GM12878 (cell line): ENCODE results near the gene CRYZL1. TPM values are rescaled to one million over a fixed set of nuclear protein-coding genes. Genes with fewer than 3 reads are reported as not detected.

Experiments
- ATAC-seq: fragments of 200-7000 bp; cut with Tn5 transposase; 3 replicates; pipeline ENCODE4 v1.9.1; 2020; ENCODE audit warnings: mild to moderate bottlenecking, moderate library complexity
- BruUV-seq: library from RNA; stranded (reverse); fragments of 400-500 nt; replicated peaks from 2 replicates; lab custom pipeline; 2021; lab: Mats Ljungman, UMichigan
- CTCF ChIA-PET: fragments of 300-600 bp; sonication (Branson Sonifier 250); formaldehyde crosslinking; extraction: SDS; loops from one replicate; lab custom pipeline; 2021; ENCODE audit warnings: inconsistent platforms; lab: Yijun Ruan, JAX
- POLR2A ChIA-PET: fragments of 350-600 bp; formaldehyde crosslinking; extraction: SDS; loops from one replicate; lab custom pipeline; 2021; ENCODE audit warnings: inconsistent platforms; lab: Charles Lee
- RAD21 ChIA-PET: fragments of 300-600 bp; sonication (Branson Sonifier 250); formaldehyde crosslinking; loops from one replicate; lab custom pipeline; 2023; ENCODE audit warnings: antibody characterized with exemption; ENCODE audit not compliant: unreplicated experiment; lab: Charles Lee
- SMC1A ChIA-PET: fragments of 300-600 bp; sonication (Branson Sonifier 250); formaldehyde crosslinking; loops from one replicate; lab custom pipeline; 2023; ENCODE audit not compliant: unreplicated experiment, uncharacterized antibody; lab: Charles Lee
- DNase-seq: peaks from one replicate; pipeline ENCODE4 v3.0.0-alpha.2; 2011; ENCODE audit warnings: low read depth, low spot score
- FAIRE-seq: peaks from 3 replicates; lab custom pipeline; 2011; peaks lifted over from hg19 to GRCh38; lab: Jason Lieb, UNC
- H2AFZ ChIP-seq: 2 replicates; pipeline ENCODE4 v1.6.0; 2011; ENCODE audit warnings: low read depth, low read length, control low read depth; ENCODE audit not compliant: control insufficient read depth
- H3K27ac ChIP-seq: 2 replicates; pipeline ENCODE4 v1.5.1; 2011; ENCODE audit warnings: control low read depth; ENCODE audit not compliant: control insufficient read depth, insufficient read depth
- H3K27me3 ChIP-seq, 2 experiments: replicated peaks in 1 of 2; 2 replicates each; pipeline versions ENCODE4 v1.6.0 to v1.6.1; 2011; ENCODE audit warnings: low read length in 1 of 2; ENCODE audit not compliant: control insufficient read depth in 2 of 2, insufficient read depth in 2 of 2
- H3K36me3 ChIP-seq, 2 experiments: 2 replicates each; pipeline ENCODE4 v1.5.1; 2011; ENCODE audit warnings: low read length in 1 of 2; ENCODE audit not compliant: control insufficient read depth in 2 of 2, insufficient read depth in 2 of 2
- H3K4me1 ChIP-seq: 2 replicates; pipeline ENCODE4 v1.6.1; 2011; ENCODE audit warnings: mild to moderate bottlenecking, low read length, moderate library complexity, mixed read lengths; ENCODE audit not compliant: control insufficient read depth, insufficient read depth
- H3K4me2 ChIP-seq: 2 replicates; pipeline ENCODE4 v1.6.0; 2011; ENCODE audit warnings: control low read depth; ENCODE audit not compliant: control insufficient read depth, insufficient read depth
- H3K4me3 ChIP-seq: fragments of 200-600 bp; sonication (generic); 2 replicates; pipeline ENCODE4 v1.5.1; 2016
- H3K79me2 ChIP-seq: 2 replicates; pipeline ENCODE4 v1.6.0; 2011; ENCODE audit warnings: low read length; ENCODE audit not compliant: control insufficient read depth, insufficient read depth
- H3K9ac ChIP-seq: 2 replicates; pipeline ENCODE4 v1.8.0; 2011; ENCODE audit warnings: low read length, control low read depth, mixed read lengths; ENCODE audit not compliant: control insufficient read depth, insufficient read depth
- H3K9me3 ChIP-seq: replicated peaks from 3 replicates; pipeline ENCODE4 v1.5.1; 2011; ENCODE audit warnings: mild to moderate bottlenecking, low read length; ENCODE audit not compliant: control insufficient read depth, insufficient read depth
- H4K20me1 ChIP-seq: 2 replicates; pipeline ENCODE4 v1.6.0; 2011; ENCODE audit not compliant: control insufficient read depth, insufficient read depth
- ATF7 ChIP-seq: fragments of 450-650 bp; IDR thresholded peaks from 2 replicates; pipeline ENCODE4 v1.6.1; 2016; ENCODE audit warnings: low read depth, mild to moderate bottlenecking
- BCL3 ChIP-seq: IDR thresholded peaks from 2 replicates; pipeline ENCODE4 v1.6.1; 2011; ENCODE audit warnings: borderline replicate concordance, low read depth, mild to moderate bottlenecking, moderate library complexity, low read length; ENCODE audit not compliant: insufficient read depth, poor library complexity, severe bottlenecking
- BRCA1 ChIP-seq: IDR thresholded peaks from 2 replicates; pipeline ENCODE4 v1.6.1; 2011; ENCODE audit warnings: low read depth, low read length, improper control_type of control experiment
- DPF2 ChIP-seq: fragments of 450-650 bp; IDR thresholded peaks from 2 replicates; pipeline ENCODE4 v1.6.1; 2017; ENCODE audit warnings: mild to moderate bottlenecking
- GABPA ChIP-seq: IDR thresholded peaks from 2 replicates; pipeline ENCODE4 v1.6.1; 2014; ENCODE audit warnings: antibody characterized with exemption, low read depth, mild to moderate bottlenecking, inconsistent platforms
- HDAC2 ChIP-seq: fragments of 200-600 bp; sonication (generic); IDR thresholded peaks from 2 replicates; pipeline ENCODE4 v1.6.1; 2017
- HSF1 ChIP-seq: fragments of 150-350 bp; IDR thresholded peaks from 2 replicates; pipeline ENCODE4 v1.6.1; 2014; ENCODE audit warnings: mild to moderate bottlenecking, low read depth, low read length
- KLF5 ChIP-seq: fragments of 450-650 bp; IDR thresholded peaks from 2 replicates; pipeline ENCODE4 v1.6.1; 2014; ENCODE audit warnings: mild to moderate bottlenecking; ENCODE audit not compliant: partially characterized antibody
- NKRF ChIP-seq: fragments of 450-650 bp; conservative IDR thresholded peaks from 2 replicates; pipeline ENCODE4 v1.6.1; 2017; ENCODE audit warnings: mild to moderate bottlenecking, moderate library complexity
- RFX5 ChIP-seq: IDR thresholded peaks from 2 replicates; pipeline ENCODE4 v1.6.1; 2011; ENCODE audit warnings: low read depth, low read length, improper control_type of control experiment
- TARDBP ChIP-seq: IDR thresholded peaks from 2 replicates; pipeline ENCODE4 v1.6.1; 2016; ENCODE audit warnings: borderline replicate concordance
- USF1 ChIP-seq: IDR thresholded peaks from 2 replicates; pipeline ENCODE4 v1.6.1; 2011; ENCODE audit warnings: borderline replicate concordance, low read depth, mild to moderate bottlenecking, moderate library complexity, mixed read lengths, low read length; ENCODE audit not compliant: insufficient read depth; ENCODE audit errors: extremely low read length
- ZNF384 ChIP-seq: IDR thresholded peaks from 2 replicates; pipeline ENCODE4 v1.6.1; 2012; ENCODE audit warnings: low read depth, mild to moderate bottlenecking, low read length, improper control_type of control experiment, borderline replicate concordance
- WGBS: methylation state at CpG from one replicate; pipeline ENCODE4 v1.1.6; 2016; ENCODE audit warnings: low lambda C conversion rate; ENCODE audit not compliant: insufficient replicate concordance, insufficient coverage; ENCODE audit errors: missing lambda C conversion rate; 5-methylcytosine and 5-hydroxymethylcytosine counted together
- in situ Hi-C: fragments of 300-500 bp; cut with MboI; formaldehyde crosslinking; loops from 9 replicates; pipeline ENCODE4 v1.14.3; 2018; ENCODE audit warnings: mixed read lengths
- intact Hi-C: fragments of 100-400 bp; cut with micrococcal nuclease; formaldehyde crosslinking; loops from one replicate; pipeline ENCODE4 v1.14.2; 2022; ENCODE audit not compliant: unreplicated experiment
- polyA plus RNA-seq, 11 experiments: library from polyadenylated mRNA; depleted of rRNA in 4 of 11; unstranded in 6 of 11; stranded (reverse) in 5 of 11; fragments of >200 nt; fragmentation: Nextera tagmentation in 4 of 11; fragmentation: Illumina TruSeq in 1 of 11; extraction: Ambion mirVana in 4 of 11; extraction: Trizol in 1 of 11; gene quantifications; 1 replicate in 1 of 11; 2 replicates in 10 of 11; pipeline versions ENCODE4 v1.2.1 to v1.2.3, GENCODE V29; 2011 to 2016; ENCODE audit warnings: inconsistent platforms in 2 of 11, missing spikeins in 2 of 11, low read depth in 1 of 11
- total RNA-seq, 4 experiments: library from RNA; depleted of rRNA in 3 of 4; stranded (reverse); fragments of >200 nt in 3 of 4; fragmentation: Illumina TruSeq in 1 of 4; extraction: Trizol in 1 of 4; gene quantifications; 2 replicates each; pipeline versions ENCODE4 v1.2.1 to v1.2.3, GENCODE V29; 2013 to 2021

The CRYZL1 gene
- total and polyA plus RNA-seq, 10 of the 15 experiments (the other 5 are each of a cell fraction or from before 2014, with no cell fraction given): 14.3 to 72.4 (median 30.7) TPM

GRCh38 chr21:33619726-33620125, 21.8 kb downstream of the CRYZL1 start:
- H4K20me1 ChIP-seq: no peaks in the 10 kb centered on the region
- ChIA-PET SMC1A (interaction anchor here (1.8 kb wide), 1 partner anchor 14 kb away, joined by 3 read pairs; no protein-coding TSS in a partner anchor), RAD21 (no interaction called here), CTCF (interaction anchor here (4.5 kb wide), 1 partner anchor 14 kb away, joined by 27 read pairs; no protein-coding TSS in a partner anchor), POLR2A (interaction anchor here (0.6 kb wide), 2 partner anchors 22 to 902 kb away, joined by 3 read pairs; partner anchors contain the start of gene CRYZL1)
- TF ChIP-seq BCL3 (no peak), GABPA (no peak), KLF5 (no peak), NKRF (no peak), BRCA1 (no peak), ATF7 (no peak), RFX5 (no peak), HDAC2 (no peak), USF1 (no peak), DPF2 (no peak), HSF1 (no peak), ZNF384 (no peak), TARDBP (no peak)
- no peak overlapping the region for H2AFZ ChIP-seq
- peaks cover 0 to 4% of the 10 kb centered on the region in 2 experiments; a peak in 1 of 4 replicates for H3K36me3 ChIP-seq
- WGBS: 91% methylated on average over 4 of the region's 4 CpGs
- FAIRE-seq: no peak
- no peak overlapping the region for H3K4me2 ChIP-seq
- intact Hi-C loops (no loop called here), in situ Hi-C loops (no loop called here)
- no peak overlapping the region for H3K27ac ChIP-seq
- no peak overlapping the region for H3K9ac ChIP-seq
- no peaks in the 10 kb centered on the region for H3K79me2 ChIP-seq
- ATAC-seq: no peak
- BruUV-seq: no TSS peak
- DNase-seq: no peak
- no peak overlapping the region for H3K4me3 ChIP-seq
- no peaks in the 10 kb centered on the region for H3K27me3 ChIP-seq
- H3K9me3 ChIP-seq: no peaks in the 10 kb centered on the region
- H3K4me1 ChIP-seq: no peaks in the 10 kb centered on the region
